ENCODE results near the gene MAP2.

DNA sequence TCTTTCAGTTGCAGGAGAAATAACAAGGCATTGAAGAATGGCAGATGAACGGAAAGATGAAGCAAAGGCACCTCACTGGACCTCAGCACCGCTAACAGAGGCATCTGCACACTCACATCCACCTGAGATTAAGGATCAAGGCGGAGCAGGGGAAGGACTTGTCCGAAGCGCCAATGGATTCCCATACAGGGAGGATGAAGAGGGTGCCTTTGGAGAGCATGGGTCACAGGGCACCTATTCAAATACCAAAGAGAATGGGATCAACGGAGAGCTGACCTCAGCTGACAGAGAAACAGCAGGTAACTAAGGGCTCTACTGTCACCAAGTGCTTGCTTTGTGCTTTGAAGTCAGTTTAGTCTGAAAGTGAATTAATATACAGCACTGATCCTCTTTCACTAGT, 229.3 kb downstream of the MAP2 start:
- TF ChIP-seq, protein P1, sequence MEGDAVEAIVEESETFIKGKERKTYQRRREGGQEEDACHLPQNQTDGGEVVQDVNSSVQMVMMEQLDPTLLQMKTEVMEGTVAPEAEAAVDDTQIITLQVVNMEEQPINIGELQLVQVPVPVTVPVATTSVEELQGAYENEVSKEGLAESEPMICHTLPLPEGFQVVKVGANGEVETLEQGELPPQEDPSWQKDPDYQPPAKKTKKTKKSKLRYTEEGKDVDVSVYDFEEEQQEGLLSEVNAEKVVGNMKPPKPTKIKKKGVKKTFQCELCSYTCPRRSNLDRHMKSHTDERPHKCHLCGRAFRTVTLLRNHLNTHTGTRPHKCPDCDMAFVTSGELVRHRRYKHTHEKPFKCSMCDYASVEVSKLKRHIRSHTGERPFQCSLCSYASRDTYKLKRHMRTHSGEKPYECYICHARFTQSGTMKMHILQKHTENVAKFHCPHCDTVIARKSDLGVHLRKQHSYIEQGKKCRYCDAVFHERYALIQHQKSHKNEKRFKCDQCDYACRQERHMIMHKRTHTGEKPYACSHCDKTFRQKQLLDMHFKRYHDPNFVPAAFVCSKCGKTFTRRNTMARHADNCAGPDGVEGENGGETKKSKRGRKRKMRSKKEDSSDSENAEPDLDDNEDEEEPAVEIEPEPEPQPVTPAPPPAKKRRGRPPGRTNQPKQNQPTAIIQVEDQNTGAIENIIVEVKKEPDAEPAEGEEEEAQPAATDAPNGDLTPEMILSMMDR (IDR thresholded peaks at IDR 0.05), result no peak
- no peak for TF ChIP-seq POLR2A (IDR thresholded peaks at IDR 0.05)
- TF ChIP-seq EP300 (IDR thresholded peaks at IDR 0.05), result no peak

All from ovary (tissue), 3 donors.